ENCODE data around the gene TPPP.

TPPP gene

DNA sequence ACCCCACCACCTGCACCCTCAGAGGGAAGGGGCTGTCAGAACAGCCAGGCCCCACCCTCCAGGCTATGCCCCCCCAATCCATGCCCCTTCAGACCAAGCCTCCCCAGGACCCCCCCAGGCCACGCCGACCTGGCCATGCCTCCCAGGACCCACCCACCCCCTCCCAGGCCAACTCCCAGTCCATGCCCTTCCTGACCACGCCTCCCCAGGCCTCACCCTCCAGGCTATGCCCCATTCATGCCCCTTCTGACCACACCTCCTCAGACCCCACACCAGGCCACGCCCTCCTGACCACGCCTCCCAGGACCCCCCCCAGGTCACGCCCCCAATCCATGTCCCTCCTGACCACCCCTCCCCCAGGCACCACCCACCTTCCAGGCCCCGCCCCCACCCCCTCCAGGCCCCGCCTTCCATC lies 27.6 kb downstream of the TPPP start:
- DNase-seq (ENCODE audit: low read depth) = no peak

- no peak for DNase-seq (ENCODE audit: low read depth)
Measured at GRCh38 chr5:664994-665360, 28.2 kb downstream of the TPPP start.

- no peak for DNase-seq (ENCODE audit: low read depth)
Measured at GRCh38 chr5:664343-664993, 28.7 kb downstream of the TPPP start.

- DNase-seq (ENCODE audit: low read depth) = no peak
Measured at GRCh38 chr5:663436-664342, 29.5 kb downstream of the TPPP start.

DNA sequence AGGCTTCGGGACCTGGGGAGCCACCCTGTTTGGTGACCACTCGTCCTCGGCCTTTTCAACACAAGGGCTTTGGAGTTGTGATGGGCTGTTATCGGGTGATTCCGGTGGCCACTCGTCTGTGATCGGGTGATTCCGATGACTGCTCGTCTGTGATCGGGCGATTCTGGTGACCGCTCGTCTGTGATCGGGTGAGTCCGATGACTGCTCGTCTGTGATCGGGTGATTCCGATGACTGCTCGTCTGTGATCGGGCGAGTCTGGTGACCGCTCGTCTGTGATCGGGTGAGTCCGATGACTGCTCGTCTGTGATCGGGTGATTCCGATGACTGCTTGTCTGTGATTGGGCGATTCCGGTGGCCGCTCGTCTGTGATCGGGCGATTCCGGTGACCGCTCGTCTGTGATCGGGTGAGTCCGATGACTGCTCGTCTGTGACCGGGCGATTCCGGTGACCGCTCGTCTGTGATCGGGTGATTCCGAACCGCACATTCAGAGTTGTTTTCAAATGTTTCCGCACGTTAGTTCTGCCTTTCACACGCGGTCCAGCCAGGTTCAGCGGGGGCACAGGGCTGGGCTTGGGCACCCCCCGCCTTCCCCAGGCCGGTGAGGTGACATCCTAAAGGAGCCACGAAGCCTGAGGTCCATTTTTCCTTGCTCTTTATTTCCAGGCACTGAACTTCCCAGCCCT lies 30.3 kb downstream of the TPPP start:
- DNase-seq (ENCODE audit: low read depth) = no peak

- DNase-seq (ENCODE audit: low read depth) = no peak
Measured at GRCh38 chr5:661891-662750, 31.0 kb downstream of the TPPP start.

DNA sequence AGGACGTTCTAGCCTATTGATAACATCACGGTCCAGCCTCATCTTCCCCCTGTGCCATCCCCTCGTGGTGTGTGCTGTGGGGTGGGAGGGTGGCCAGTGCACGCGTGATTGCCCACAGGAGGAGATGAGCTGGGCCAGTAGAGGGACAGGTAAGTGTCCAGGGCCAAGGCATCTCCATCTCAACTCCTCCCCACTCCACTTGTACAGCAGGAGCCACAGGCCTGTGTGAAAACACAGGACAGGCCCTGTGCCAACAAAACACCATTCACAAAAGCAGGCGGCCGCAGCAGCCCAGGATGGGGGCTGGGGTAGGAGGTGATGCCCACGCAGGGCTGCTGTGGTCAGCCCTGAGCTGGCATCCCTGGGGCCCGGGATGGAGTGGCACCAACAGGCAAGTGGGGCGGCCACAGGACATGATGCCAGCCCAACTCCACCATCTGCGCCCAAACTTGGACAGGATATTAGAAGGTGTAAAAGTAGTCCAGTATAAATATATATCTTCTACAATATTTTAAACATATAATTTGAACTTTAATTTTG lies 32.6 kb downstream of the TPPP start:
- no peak for DNase-seq (ENCODE audit: low read depth)

- DNase-seq (ENCODE audit: low read depth) = no peak
Measured at GRCh38 chr5:659496-660263, 33.5 kb downstream of the TPPP start.

DNA sequence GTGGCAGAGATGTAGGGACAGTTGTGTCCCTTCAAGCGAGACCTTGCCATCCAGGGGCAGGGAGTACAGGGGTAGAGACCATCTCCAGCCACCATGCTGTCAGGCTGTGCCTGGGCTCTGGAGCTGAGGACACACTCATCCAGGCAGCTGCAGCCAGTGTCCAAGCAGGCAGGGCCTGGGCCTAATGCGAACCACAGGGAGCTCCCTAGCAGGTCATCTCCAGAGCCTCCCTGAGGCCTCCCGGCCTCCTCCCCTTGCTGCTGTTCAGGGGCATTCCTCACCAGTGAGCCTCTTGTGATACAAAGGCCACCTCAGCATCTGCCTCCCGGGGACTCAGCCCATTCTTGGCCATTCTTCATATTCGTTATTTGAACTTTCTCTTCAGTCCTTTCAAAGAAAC lies 35.0 kb downstream of the TPPP start:
- no peak for DNase-seq (ENCODE audit: low read depth)

DNA sequence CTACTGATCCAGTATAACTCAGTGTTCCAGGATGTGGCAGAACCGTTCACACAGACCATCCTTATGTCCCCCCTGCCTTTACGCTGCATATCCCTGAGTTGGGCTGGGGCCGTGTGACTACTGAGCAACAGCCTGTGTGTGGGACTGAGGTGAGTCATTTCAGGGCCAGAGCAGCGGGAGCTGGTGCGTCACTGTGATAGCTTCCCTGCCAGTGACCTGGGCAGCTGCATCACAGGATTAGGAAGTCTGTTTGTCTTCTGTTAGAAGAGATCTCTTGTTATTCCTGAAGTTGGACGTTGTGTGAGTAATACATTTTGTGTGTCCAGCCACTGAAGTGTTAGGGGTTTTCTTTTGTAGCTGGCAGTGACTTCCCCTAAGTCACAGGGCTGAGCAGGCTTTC lies 35.6 kb downstream of the TPPP start:
- no peak for DNase-seq (ENCODE audit: low read depth)

DNA sequence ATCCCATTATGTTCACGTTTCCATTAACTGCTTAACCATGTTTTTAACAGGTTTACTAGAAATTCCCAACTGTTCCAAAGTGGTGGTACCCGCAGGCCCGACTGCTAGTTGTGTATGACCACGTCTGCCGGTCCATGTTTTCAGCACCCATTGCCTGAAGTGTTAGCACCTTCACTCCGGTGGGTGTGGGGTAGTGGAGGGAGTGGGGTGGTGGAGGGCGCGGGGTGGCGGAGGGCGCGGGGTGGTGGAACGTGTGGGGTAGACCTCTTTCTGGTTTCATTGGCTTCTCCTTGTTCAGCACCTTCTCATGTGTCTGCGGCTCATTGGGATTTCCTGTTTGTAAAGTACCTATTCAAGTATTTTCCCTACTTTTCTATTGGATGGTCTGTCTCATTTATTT lies 37.7 kb downstream of the TPPP start:
- DNase-seq (ENCODE audit: low read depth) = no peak

GRCh38 chr5:654071-654778 lies 38.9 kb downstream of the TPPP start:
- DNase-seq (ENCODE audit: low read depth) = no peak

GRCh38 chr5:652773-653350 lies 40.3 kb downstream of the TPPP start:
- no peak for DNase-seq (ENCODE audit: low read depth)

- no peak for DNase-seq (ENCODE audit: low read depth)
Measured at GRCh38 chr5:652023-652515, 41.1 kb downstream of the TPPP start.

GRCh38 chr5:651296-652022 lies 41.7 kb downstream of the TPPP start:
- DNase-seq (ENCODE audit: low read depth) = no peak

GRCh38 chr5:647727-648126 lies 45.4 kb downstream of the TPPP start:
- no peak for DNase-seq (ENCODE audit: low read depth)

GRCh38 chr5:647311-647710 lies 45.8 kb downstream of the TPPP start:
- no peak for DNase-seq (ENCODE audit: low read depth)

- no peak for DNase-seq (ENCODE audit: low read depth)
Measured at GRCh38 chr5:646396-647201, 46.6 kb downstream of the TPPP start.
